ENCODE measurements around the gene FAM240A. TPM values are rescaled to one million over a fixed set of nuclear protein-coding genes. Genes with fewer than 3 reads are reported as not detected.

FAM240A gene
- total RNA-seq, 3 donors from 2014 or later (not counting 1 experiment from before 2014, with no cell fraction given) = not detected

GRCh38 chr3:46609212-46609721 is 3.1 kb upstream of the FAM240A start:
- Histone ChIP-seq H3K27ac (ENCODE audit: low read length) (no peak overlapping the region), H3K27me3 (ENCODE audit: control insufficient read depth, insufficient read depth, low read length) (no peaks in the 10 kb centered on the region), H3K4me3 (ENCODE audit: low read length) (no peak overlapping the region), H3K9me3 (ENCODE audit: control insufficient read depth, insufficient read depth, low read length) (no peaks in the 10 kb centered on the region), H3K4me1 (ENCODE audit: control insufficient read depth, insufficient read depth, low read length) (no peaks in the 10 kb centered on the region), H3K36me3 (ENCODE audit: control insufficient read depth, insufficient read depth, low read length) (no peaks in the 10 kb centered on the region)
- TF ChIP-seq CTCF (IDR thresholded peaks at IDR 0.05) = no peak
- H3K4me1 Mint-ChIP-seq = no peaks in the 10 kb centered on the region
- DNase-seq = no peak
- H3K4me3 Mint-ChIP-seq = no peak overlapping the region
- ATAC-seq = no peak
- H3K9me3 Mint-ChIP-seq = no peaks in the 10 kb centered on the region
- H3K36me3 Mint-ChIP-seq = no peaks in the 10 kb centered on the region
- 83% methylated on average over 5 of the region's 5 CpGs for WGBS (ENCODE audit: insufficient coverage)
- H3K27me3 Mint-ChIP-seq (ENCODE audit: low read depth in 2 of 2) = peaks cover 15 to 16% of the 10 kb centered on the region in 2 donors
- intact Hi-C loops (cut with micrococcal nuclease) = no loop called here
- H3K27ac Mint-ChIP-seq = no peak overlapping the region

- no peak overlapping the region for H3K4me3 ChIP-seq (ENCODE audit: low read length)
- no peak for TF ChIP-seq CTCF (IDR thresholded peaks at IDR 0.05)
- 93% methylated on average over 12 of the region's 12 CpGs for WGBS (ENCODE audit: insufficient coverage)
- H3K27ac ChIP-seq (ENCODE audit: low read length) = no peak overlapping the region
- no peaks in the 10 kb centered on the region for H3K4me1 Mint-ChIP-seq
- H3K9me3 ChIP-seq (ENCODE audit: control insufficient read depth, insufficient read depth, low read length) = no peaks in the 10 kb centered on the region
- H3K9me3 Mint-ChIP-seq = no peaks in the 10 kb centered on the region
- H3K27me3 Mint-ChIP-seq (ENCODE audit: low read depth in 2 of 2) = peaks cover 15 to 18% of the 10 kb centered on the region in 2 donors
- intact Hi-C loops (cut with micrococcal nuclease) = no loop called here
- no peak for ATAC-seq
- no peaks in the 10 kb centered on the region for H3K36me3 ChIP-seq (ENCODE audit: control insufficient read depth, insufficient read depth, low read length)
- no peak for DNase-seq
- H3K36me3 Mint-ChIP-seq = no peaks in the 10 kb centered on the region
- H3K27ac Mint-ChIP-seq = no peak overlapping the region
- no peaks in the 10 kb centered on the region for H3K27me3 ChIP-seq (ENCODE audit: control insufficient read depth, insufficient read depth, low read length)
- H3K4me1 ChIP-seq (ENCODE audit: control insufficient read depth, insufficient read depth, low read length) = no peaks in the 10 kb centered on the region
- H3K4me3 Mint-ChIP-seq = no peak overlapping the region
These were observed 2.2 kb upstream of the FAM240A start for GRCh38 chr3:46609944-46610722.

- no peaks in the 10 kb centered on the region for H3K4me1 ChIP-seq (ENCODE audit: control insufficient read depth, insufficient read depth, low read length)
- intact Hi-C loops (cut with micrococcal nuclease) = no loop called here
- ATAC-seq (no peak), DNase-seq (no peak)
- WGBS (ENCODE audit: insufficient coverage) = 77% methylated on average over 9 of the region's 10 CpGs
- Mint-ChIP-seq H3K9me3 (no peaks in the 10 kb centered on the region), H3K27me3 (ENCODE audit: low read depth in 2 of 2) (peaks cover 24 to 33% of the 10 kb centered on the region in 2 donors), H3K27ac (no peak overlapping the region), H3K4me1 (no peaks in the 10 kb centered on the region), H3K4me3 (no peak overlapping the region), H3K36me3 (no peaks in the 10 kb centered on the region)
- no peak for TF ChIP-seq CTCF (IDR thresholded peaks at IDR 0.05)
- no peak overlapping the region for H3K4me3 ChIP-seq (ENCODE audit: low read length)
- no peaks in the 10 kb centered on the region for H3K36me3 ChIP-seq (ENCODE audit: control insufficient read depth, insufficient read depth, low read length)
- no peaks in the 10 kb centered on the region for H3K9me3 ChIP-seq (ENCODE audit: control insufficient read depth, insufficient read depth, low read length)
- no peaks in the 10 kb centered on the region for H3K27me3 ChIP-seq (ENCODE audit: control insufficient read depth, insufficient read depth, low read length)
- H3K27ac ChIP-seq (ENCODE audit: low read length) = no peak overlapping the region
These were observed 1.1 kb downstream of the FAM240A start for GRCh38 chr3:46613313-46614005.

All from natural killer cell (primary cell).